PC-9 (cell line): ENCODE measurements around the gene KLRC2. TPM values are rescaled to one million over a fixed set of nuclear protein-coding genes. Genes with fewer than 3 reads are reported as not detected.

Source experiments
- BruUV-seq: library from RNA; stranded (reverse); fragments of 400-500 nt; replicated peaks from 2 replicates; lab custom pipeline; 2021; lab: Mats Ljungman, UMichigan
- CTCF ChIA-PET: fragments of 300-600 bp; sonication (Branson Sonifier 250); formaldehyde crosslinking; loops from one replicate; lab custom pipeline; 2022; ENCODE audit warnings: antibody characterized with exemption; lab: Charles Lee
- POLR2A ChIA-PET: fragments of 300-600 bp; sonication (Branson Sonifier 250); formaldehyde crosslinking; loops from one replicate; lab custom pipeline; 2022; ENCODE audit warnings: antibody characterized with exemption; ENCODE audit not compliant: unreplicated experiment; lab: Charles Lee
- DNase-seq, 2 experiments: peaks; one replicate each; pipeline versions ENCODE4 v3.0.0 to v3.0.0-alpha.2; 2015 to 2022; ENCODE audit warnings: mixed read lengths in 1 of 2
- H2AFZ ChIP-seq: fragments of 200-600 bp; sonication (generic); 2 replicates; pipeline ENCODE4 v1.8.1; 2017; ENCODE audit warnings: antibody characterized with exemption
- H3F3A ChIP-seq: fragments of 200-600 bp; sonication (generic); 2 replicates; pipeline ENCODE4 v1.8.1; 2017; ENCODE audit warnings: antibody characterized with exemption, mild to moderate bottlenecking, low read depth; ENCODE audit not compliant: insufficient read depth
- H3K27ac ChIP-seq: fragments of 200-600 bp; sonication (generic); 2 replicates; pipeline ENCODE4 v1.6.1; 2016; ENCODE audit warnings: mixed run types
- H3K27me3 ChIP-seq: fragments of 200-600 bp; sonication (generic); 2 replicates; pipeline ENCODE4 v1.6.1; 2016; ENCODE audit warnings: low read depth, mixed run types; ENCODE audit not compliant: insufficient read depth
- H3K36me3 ChIP-seq: fragments of 200-600 bp; sonication (generic); 2 replicates; pipeline ENCODE4 v1.6.1; 2016; ENCODE audit warnings: low read depth, mixed run types
- H3K4me1 ChIP-seq: fragments of 200-600 bp; sonication (generic); replicated peaks from 2 replicates; pipeline ENCODE4 v1.6.1; 2016; ENCODE audit warnings: mixed run types; ENCODE audit not compliant: insufficient read depth
- H3K4me2 ChIP-seq: fragments of 200-600 bp; sonication (generic); 2 replicates; pipeline ENCODE4 v1.6.1; 2017; ENCODE audit warnings: mixed run types
- H3K4me3 ChIP-seq: fragments of 200-600 bp; sonication (generic); 2 replicates; pipeline ENCODE4 v1.6.1; 2016; ENCODE audit warnings: mixed run types
- H3K79me2 ChIP-seq: fragments of 200-600 bp; sonication (generic); 2 replicates; pipeline ENCODE4 v1.6.1; 2017; ENCODE audit warnings: low read depth, mixed run types
- H3K9me2 ChIP-seq: fragments of 200-600 bp; sonication (generic); 2 replicates; pipeline ENCODE4 v1.8.1; 2017; ENCODE audit warnings: mild to moderate bottlenecking; ENCODE audit not compliant: insufficient read depth
- H3K9me3 ChIP-seq: fragments of 200-600 bp; sonication (generic); 2 replicates; pipeline ENCODE4 v1.8.1; 2016; ENCODE audit warnings: low read depth; ENCODE audit not compliant: insufficient read depth
- H4K20me1 ChIP-seq: fragments of 200-600 bp; sonication (generic); 2 replicates; pipeline ENCODE4 v1.8.1; 2017; ENCODE audit not compliant: insufficient read depth
- CTCF ChIP-seq: fragments of 200-600 bp; sonication (generic); conservative IDR thresholded peaks from 2 replicates; pipeline ENCODE4 v1.6.1; 2017; ENCODE audit warnings: mixed run types, antibody characterized with exemption, mild to moderate bottlenecking, moderate library complexity
- EZH2 ChIP-seq: fragments of 200-600 bp; sonication (generic); IDR thresholded peaks from 2 replicates; pipeline ENCODE4 v1.8.0; 2017; ENCODE audit warnings: antibody characterized with exemption, low read depth
- intact Hi-C: fragments of 100-400 bp; cut with micrococcal nuclease; formaldehyde crosslinking; loops from one replicate; pipeline ENCODE4 v1.10.0; 2022; ENCODE audit not compliant: unreplicated experiment
- total RNA-seq: library from RNA; stranded (reverse); gene quantifications from 2 replicates; pipeline ENCODE4 v1.2.3, GENCODE V29; 2021

KLRC2 gene
- total RNA-seq, 1 experiment from 2014 or later: not detected

- BruUV-seq: no TSS peak
- TF ChIP-seq EZH2: no peak
- no peak for TF ChIP-seq CTCF
- Histone ChIP-seq H2AFZ (no peak overlapping the region), H4K20me1 (no peaks in the 10 kb centered on the region), H3F3A (0 out of 2 replicates have a peak, but pooled peaks cover 2% of the 10 kb centered on the region), H3K27me3 (no peaks in the 10 kb centered on the region), H3K79me2 (no peaks in the 10 kb centered on the region), H3K36me3 (no peaks in the 10 kb centered on the region), H3K4me2 (no peak overlapping the region), H3K9me2 (no peaks in the 10 kb centered on the region; the same call in 1 of the 2 replicates), H3K9me3 (peaks cover 4% of the 10 kb centered on the region; the same call in 1 of the 2 replicates), H3K27ac (no peak overlapping the region), H3K4me1 (no peaks in the 10 kb centered on the region), H3K4me3 (no peak overlapping the region)
- ChIA-PET POLR2A (interaction anchor here (0.5 kb wide), 1 partner anchor 38 kb away, joined by 5 read pairs; no protein-coding TSS in a partner anchor), CTCF (interaction anchor here (0.6 kb wide), 1 partner anchor 1748 kb away, joined by 3 read pairs; no protein-coding TSS in a partner anchor)
- intact Hi-C loops: no loop called here
- no peak for DNase-seq
These were observed 31.0 kb downstream of the KLRC2 start for GRCh38 chr12:10404798-10405197.

- no peak overlapping the region for H3K27ac ChIP-seq
- intact Hi-C loops: no loop called here
These were observed 35.0 kb downstream of the KLRC2 start for GRCh38 chr12:10400829-10401228.

GRCh38 chr12:10398168-10398567, 37.6 kb downstream of the KLRC2 start:
- Histone ChIP-seq H3K4me3 (no peak overlapping the region), H4K20me1 (no peaks in the 10 kb centered on the region), H3K27me3 (no peaks in the 10 kb centered on the region), H2AFZ (no peak overlapping the region), H3K4me1 (peaks cover 25% of the 10 kb centered on the region), H3K79me2 (no peaks in the 10 kb centered on the region), H3F3A (peaks cover 12% of the 10 kb centered on the region; the same call in 1 of the 2 replicates), H3K4me2 (no peak overlapping the region), H3K36me3 (0 out of 2 replicates have a peak, but pooled peaks cover 3% of the 10 kb centered on the region), H3K9me2 (no peaks in the 10 kb centered on the region), H3K27ac (no peak overlapping the region), H3K9me3 (peaks cover 8% of the 10 kb centered on the region; the same call in 1 of the 2 replicates)
- no peak for TF ChIP-seq CTCF
- no peak for TF ChIP-seq EZH2
- intact Hi-C loops: no loop called here
- DNase-seq: no peak
- BruUV-seq: no TSS peak
- ChIA-PET CTCF (interaction anchor here (0.6 kb wide), 1 partner anchor 266 kb away, joined by 3 read pairs; no protein-coding TSS in a partner anchor), POLR2A (no interaction called here)

More at GRCh38 chr12:10400829-10401228, 35.0 kb downstream of the KLRC2 start:
- no TSS peak for BruUV-seq
- no peaks in the 10 kb centered on the region for H3K27me3 ChIP-seq
- H3K79me2 ChIP-seq: no peaks in the 10 kb centered on the region
- H3K9me3 ChIP-seq: peaks cover 4% of the 10 kb centered on the region; the same call in 1 of the 2 replicates
- DNase-seq: no peak
- CTCF ChIA-PET: interaction anchor here (0.6 kb wide), 1 partner anchor 54 kb away, joined by 3 read pairs; no protein-coding TSS in a partner anchor
- POLR2A ChIA-PET: interaction anchor here (0.7 kb wide), 1 partner anchor 261 kb away, joined by 3 read pairs; no protein-coding TSS in a partner anchor
- H2AFZ ChIP-seq: no peak overlapping the region
- H4K20me1 ChIP-seq: no peaks in the 10 kb centered on the region
- no peaks in the 10 kb centered on the region; the same call in 1 of the 2 replicates for H3K9me2 ChIP-seq
- no peak overlapping the region for H3K4me3 ChIP-seq
- 0 out of 2 replicates have a peak, but pooled peaks cover 3% of the 10 kb centered on the region for H3F3A ChIP-seq
- TF ChIP-seq CTCF (no peak), EZH2 (no peak)
- H3K36me3 ChIP-seq: 0 out of 2 replicates have a peak, but pooled peaks cover 3% of the 10 kb centered on the region
- H3K4me1 ChIP-seq: peaks cover 12% of the 10 kb centered on the region; the same call in 1 of the 2 replicates
- no peak overlapping the region for H3K4me2 ChIP-seq
